IMR-90 (cell line): ENCODE data around the gene NATD1. TPM values are rescaled to one million over a fixed set of nuclear protein-coding genes. Genes with fewer than 3 reads are reported as not detected.

Source experiments
- ATAC-seq: fragments of 200-7000 bp; cut with Tn5 transposase; 2 replicates; pipeline ENCODE4 v1.9.1; 2020; ENCODE audit warnings: low read depth, mild to moderate bottlenecking, moderate library complexity
- BruUV-seq: library from RNA; stranded (reverse); fragments of 400-500 nt; replicated peaks from 2 replicates; lab custom pipeline; 2021; lab: Mats Ljungman, UMichigan
- CTCF ChIA-PET: fragments of 300-600 bp; formaldehyde crosslinking; extraction: SDS; loops from one replicate; lab custom pipeline; 2021; ENCODE audit warnings: antibody characterized with exemption; lab: Yijun Ruan, JAX
- POLR2A ChIA-PET: fragments of 300-600 bp; sonication (Branson Sonifier 250); formaldehyde crosslinking; loops from one replicate; lab custom pipeline; 2022; ENCODE audit warnings: antibody characterized with exemption; ENCODE audit not compliant: unreplicated experiment; lab: Charles Lee
- DNase-seq: peaks from one replicate; pipeline ENCODE4 v3.0.0; 2013
- H2AFZ ChIP-seq: replicated peaks from 2 replicates; pipeline ENCODE3; 2013; ENCODE audit warnings: low read length, mild to moderate bottlenecking; ENCODE audit not compliant: poor library complexity
- H2AK5ac ChIP-seq: 2 replicates; pipeline ENCODE4 v1.6.1; 2013; ENCODE audit warnings: low read depth, low read length, inconsistent platforms
- H2AK9ac ChIP-seq: replicated peaks from 2 replicates; pipeline ENCODE3; 2013; ENCODE audit warnings: mild to moderate bottlenecking, low read depth, low read length, moderate library complexity; ENCODE audit not compliant: poor library complexity
- H2BK120ac ChIP-seq: 2 replicates; pipeline ENCODE4 v1.6.1; 2013; ENCODE audit warnings: low read depth, low read length, inconsistent platforms
- H2BK15ac ChIP-seq: 3 replicates; pipeline ENCODE4 v1.6.1; 2013; ENCODE audit warnings: low read depth, low read length, inconsistent platforms
- H2BK20ac ChIP-seq: 2 replicates; pipeline ENCODE4 v1.6.1; 2013; ENCODE audit warnings: low read depth, mild to moderate bottlenecking, inconsistent platforms, low read length, moderate library complexity
- H2BK5ac ChIP-seq: 2 replicates; pipeline ENCODE4 v1.6.1; 2013; ENCODE audit warnings: mild to moderate bottlenecking, low read depth, low read length, inconsistent platforms; ENCODE audit not compliant: poor library complexity, severe bottlenecking
- H3K14ac ChIP-seq: replicated peaks from 2 replicates; pipeline ENCODE4 v1.6.1; 2013; ENCODE audit warnings: low read depth, low read length, inconsistent platforms
- H3K18ac ChIP-seq: 2 replicates; pipeline ENCODE4 v1.6.1; 2013; ENCODE audit warnings: low read depth, low read length, control low read depth
- H3K23ac ChIP-seq: 2 replicates; pipeline ENCODE4 v1.6.1; 2013; ENCODE audit warnings: low read depth, low read length, inconsistent platforms
- H3K27ac ChIP-seq: 2 replicates; pipeline ENCODE4 v1.5.1; 2013; ENCODE audit warnings: mild to moderate bottlenecking, control low read depth, low read length; ENCODE audit not compliant: insufficient read depth
- H3K27me3 ChIP-seq: 2 replicates; pipeline ENCODE4 v1.6.1; 2013; ENCODE audit warnings: low read length; ENCODE audit not compliant: control insufficient read depth, insufficient read depth
- H3K36me3 ChIP-seq: 2 replicates; pipeline ENCODE4 v1.6.1; 2013; ENCODE audit warnings: low read length, mixed read lengths; ENCODE audit not compliant: control insufficient read depth, insufficient read depth
- H3K4ac ChIP-seq: 2 replicates; pipeline ENCODE4 v1.6.1; 2013; ENCODE audit warnings: low read depth, low read length, inconsistent platforms
- H3K4me1 ChIP-seq: 2 replicates; pipeline ENCODE4 v1.6.1; 2013; ENCODE audit warnings: low read length, mixed read lengths; ENCODE audit not compliant: control insufficient read depth, insufficient read depth
- H3K4me2 ChIP-seq: 2 replicates; pipeline ENCODE4 v1.6.1; 2013; ENCODE audit warnings: low read depth, mild to moderate bottlenecking, control low read depth, low read length, moderate library complexity
- H3K4me3 ChIP-seq: 2 replicates; pipeline ENCODE4 v1.5.1; 2013; ENCODE audit warnings: low read depth, mild to moderate bottlenecking, control low read depth, low read length, moderate library complexity; ENCODE audit not compliant: insufficient read depth
- H3K56ac ChIP-seq: 2 replicates; pipeline ENCODE4 v1.6.1; 2013; ENCODE audit warnings: low read length, inconsistent platforms; ENCODE audit not compliant: insufficient read depth; ENCODE audit errors: extremely low read depth
- H3K79me1 ChIP-seq, 2 experiments: 2 replicates each; pipeline ENCODE4 v1.6.1; 2013; ENCODE audit warnings: low read length in 2 of 2, inconsistent platforms in 1 of 2, low read depth in 1 of 2
- H3K9ac ChIP-seq: 2 replicates; pipeline ENCODE4 v1.6.1; 2013; ENCODE audit warnings: low read depth, low read length, control low read depth
- H3K9me1 ChIP-seq: 2 replicates; pipeline ENCODE4 v1.6.1; 2013; ENCODE audit warnings: low read length, inconsistent platforms; ENCODE audit not compliant: insufficient read depth
- H3K9me3 ChIP-seq: 2 replicates; pipeline ENCODE4 v1.6.1; 2013; ENCODE audit warnings: low read length; ENCODE audit not compliant: control insufficient read depth, insufficient read depth
- H4K20me1 ChIP-seq: 2 replicates; pipeline ENCODE4 v1.6.1; 2013; ENCODE audit warnings: low read length, inconsistent platforms; ENCODE audit not compliant: insufficient read depth
- H4K5ac ChIP-seq: 2 replicates; pipeline ENCODE4 v1.6.1; 2013; ENCODE audit warnings: mild to moderate bottlenecking, low read depth, low read length, control low read depth
- H4K8ac ChIP-seq, 2 experiments: 2 replicates each; pipeline ENCODE4 v1.6.1; 2013; ENCODE audit warnings: low read depth in 2 of 2, low read length in 2 of 2, control low read depth in 1 of 2, inconsistent platforms in 1 of 2
- H4K91ac ChIP-seq: 2 replicates; pipeline ENCODE4 v1.6.1; 2013; ENCODE audit warnings: low read depth, low read length, inconsistent platforms; ENCODE audit not compliant: insufficient read depth
- BHLHE40 ChIP-seq: fragments of 150-350 bp; IDR thresholded peaks from 2 replicates; pipeline ENCODE4 v1.6.1; 2016; ENCODE audit warnings: mild to moderate bottlenecking, low read depth, low read length
- CEBPB ChIP-seq: IDR thresholded peaks from 2 replicates; pipeline ENCODE4 v1.6.1; 2012; ENCODE audit warnings: low read depth, low read length, improper control_type of control experiment
- CHD1 ChIP-seq: IDR thresholded peaks from 2 replicates; pipeline ENCODE4 v1.6.1; 2012; ENCODE audit warnings: low read depth, low read length, improper control_type of control experiment
- FOS ChIP-seq: fragments of 150-350 bp; IDR thresholded peaks from 2 replicates; pipeline ENCODE4 v1.6.1; 2016; ENCODE audit warnings: low read depth, low read length
- MAZ ChIP-seq: IDR thresholded peaks from 2 replicates; pipeline ENCODE4 v1.6.1; 2012; ENCODE audit warnings: low read depth, mild to moderate bottlenecking, low read length, improper control_type of control experiment, moderate library complexity, borderline replicate concordance
- MXI1 ChIP-seq: IDR thresholded peaks from 2 replicates; pipeline ENCODE4 v1.6.1; 2012; ENCODE audit warnings: low read depth, mild to moderate bottlenecking, low read length, moderate library complexity, borderline replicate concordance
- NFE2L2 ChIP-seq: fragments of 150-350 bp; IDR thresholded peaks from 2 replicates; pipeline ENCODE4 v1.6.1; 2016; ENCODE audit warnings: low read depth, mild to moderate bottlenecking, low read length
- POLR2A ChIP-seq: IDR thresholded peaks from 2 replicates; pipeline ENCODE4 v1.6.1; 2012; ENCODE audit warnings: mild to moderate bottlenecking, low read depth, low read length
- RAD21 ChIP-seq: IDR thresholded peaks from 2 replicates; pipeline ENCODE4 v1.6.1; 2012; ENCODE audit warnings: low read length, improper control_type of control experiment
- RCOR1 ChIP-seq: IDR thresholded peaks from 2 replicates; pipeline ENCODE4 v1.6.1; 2012; ENCODE audit warnings: mild to moderate bottlenecking, low read length, improper control_type of control experiment; ENCODE audit not compliant: insufficient replicate concordance
- RFX5 ChIP-seq: IDR thresholded peaks from 2 replicates; pipeline ENCODE4 v1.8.0; 2012; ENCODE audit warnings: low read depth, mild to moderate bottlenecking, low read length, moderate library complexity
- USF2 ChIP-seq: fragments of 150-350 bp; IDR thresholded peaks from 2 replicates; pipeline ENCODE4 v1.6.1; 2017; ENCODE audit warnings: mild to moderate bottlenecking, antibody characterized with exemption, low read length, low read depth
- WGBS, 2 experiments: methylation state at CpG; one replicate each; pipeline versions ENCODE4 v1.1.5 to v1.1.7; 2013; ENCODE audit warnings: missing lambda C conversion rate in 2 of 2; ENCODE audit not compliant: insufficient read length in 1 of 2; ENCODE audit errors: extremely low coverage in 2 of 2; 5-methylcytosine and 5-hydroxymethylcytosine counted together
- dilution Hi-C: fragments of 300-500 bp; cut with HindIII; formaldehyde crosslinking; loops from one replicate; pipeline ENCODE4 v1.14.3; 2018; ENCODE audit warnings: low sequenced_read_pairs; ENCODE audit not compliant: unreplicated experiment
- in situ Hi-C: fragments of 300-500 bp; cut with MboI; formaldehyde crosslinking; loops from 3 replicates; pipeline ENCODE4 v1.14.3; 2019; ENCODE audit warnings: low sequenced_read_pairs, inconsistent platforms, mixed read lengths
- intact Hi-C: fragments of 100-400 bp; cut with micrococcal nuclease; formaldehyde crosslinking; loops from 2 replicates; pipeline ENCODE4 v1.10.0; 2022
- polyA plus RNA-seq, 3 experiments: library from polyadenylated mRNA; depleted of rRNA; stranded (reverse); fragments of >200 nt; gene quantifications; 2 replicates each; pipeline ENCODE4 v1.2.3, GENCODE V29; 2012; ENCODE audit warnings: low replicate concordance in 1 of 3
- total RNA-seq: library from RNA; depleted of rRNA; stranded (reverse); fragments of >200 nt; gene quantifications from 2 replicates; pipeline ENCODE4 v1.2.3, GENCODE V29; 2012
- TF ChIP-seq, protein P1 (sequence below): conservative IDR thresholded peaks from 2 replicates; pipeline ENCODE4 v1.5.1; 2012; ENCODE audit warnings: mild to moderate bottlenecking, low read depth, low read length, improper control_type of control experiment

Gene NATD1
- total and polyA plus RNA-seq, 2 of the 4 experiments (the other 2 are of a cell fraction), result 0.90 to 4.3 TPM

GRCh38 chr17:21287703-21288449, 34.7 kb upstream of the NATD1 start:
- in situ Hi-C loops (no loop called here), intact Hi-C loops (no loop called here), dilution Hi-C loops (no loop called here)
- peak overlapping the region; percentile 85 for H3K14ac ChIP-seq
- ATAC-seq (peak; percentile 16), DNase-seq (peak; percentile 97)
- TF ChIP-seq NFE2L2 (peak; percentile 75), RFX5 (no peak), BHLHE40 (peak; percentile 93), RCOR1 (peak; percentile 56), MXI1 (no peak), POLR2A (peak; percentile 93), RAD21 (0 out of 2 replicates have a peak, but pooled peaks have one; percentile 5), FOS (peak; percentile 99), MAZ (peak; percentile 76), CEBPB (0 out of 2 replicates have a peak, but pooled peaks have one; percentile 29), USF2 (no peak), CHD1 (peak; percentile 91; the same call in 1 of the 2 replicates)
- TF ChIP-seq, protein P1, sequence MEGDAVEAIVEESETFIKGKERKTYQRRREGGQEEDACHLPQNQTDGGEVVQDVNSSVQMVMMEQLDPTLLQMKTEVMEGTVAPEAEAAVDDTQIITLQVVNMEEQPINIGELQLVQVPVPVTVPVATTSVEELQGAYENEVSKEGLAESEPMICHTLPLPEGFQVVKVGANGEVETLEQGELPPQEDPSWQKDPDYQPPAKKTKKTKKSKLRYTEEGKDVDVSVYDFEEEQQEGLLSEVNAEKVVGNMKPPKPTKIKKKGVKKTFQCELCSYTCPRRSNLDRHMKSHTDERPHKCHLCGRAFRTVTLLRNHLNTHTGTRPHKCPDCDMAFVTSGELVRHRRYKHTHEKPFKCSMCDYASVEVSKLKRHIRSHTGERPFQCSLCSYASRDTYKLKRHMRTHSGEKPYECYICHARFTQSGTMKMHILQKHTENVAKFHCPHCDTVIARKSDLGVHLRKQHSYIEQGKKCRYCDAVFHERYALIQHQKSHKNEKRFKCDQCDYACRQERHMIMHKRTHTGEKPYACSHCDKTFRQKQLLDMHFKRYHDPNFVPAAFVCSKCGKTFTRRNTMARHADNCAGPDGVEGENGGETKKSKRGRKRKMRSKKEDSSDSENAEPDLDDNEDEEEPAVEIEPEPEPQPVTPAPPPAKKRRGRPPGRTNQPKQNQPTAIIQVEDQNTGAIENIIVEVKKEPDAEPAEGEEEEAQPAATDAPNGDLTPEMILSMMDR, result no peak
- WGBS, 2 experiments, result 10% methylated on average over 8 of the region's 18 CpGs; no CpG with 5 or more reads in 1 of the 2 experiments
- peak overlapping the region; percentile 82 for H3K4me2 ChIP-seq
- H3K9me1 ChIP-seq, result peaks cover 23% of the 10 kb centered on the region
- no peaks in the 10 kb centered on the region for H3K9me3 ChIP-seq
- peak overlapping the region; percentile 64 for H2AFZ ChIP-seq
- H3K9ac ChIP-seq, result peak overlapping the region; percentile 71
- H4K20me1 ChIP-seq, result peaks cover 78% of the 10 kb centered on the region
- H3K4me3 ChIP-seq, result peak overlapping the region; percentile 8; the same call in 1 of the 2 replicates
- no TSS peak for BruUV-seq
- ChIA-PET POLR2A (no interaction called here), CTCF (no interaction called here)
- peaks cover 6% of the 10 kb centered on the region for H3K36me3 ChIP-seq
- H3K56ac ChIP-seq, result peak overlapping the region; percentile 2; the same call in 1 of the 2 replicates
- H2BK15ac ChIP-seq, result peak overlapping the region; percentile 81; the same call in 2 of the 3 replicates
- H3K4me1 ChIP-seq, result peaks cover 42% of the 10 kb centered on the region
- peak overlapping the region; percentile 94 for H2AK9ac ChIP-seq
- H3K4ac ChIP-seq, result peak overlapping the region; percentile 90
- H2BK120ac ChIP-seq, result peak overlapping the region; percentile 86
- H3K27ac ChIP-seq, result peak overlapping the region; percentile 90
- H3K18ac ChIP-seq, result peak overlapping the region; percentile 64
- H2BK20ac ChIP-seq, result peak overlapping the region; percentile 78
- peak overlapping the region; percentile 92 for H3K23ac ChIP-seq
- peak overlapping the region; percentile 92 for H4K91ac ChIP-seq
- H4K5ac ChIP-seq, result peak overlapping the region; percentile 78
- no peaks in the 10 kb centered on the region for H3K27me3 ChIP-seq
- peaks cover 3 to 52% of the 10 kb centered on the region in 2 experiments; a peak in 3 of 4 replicates for H3K79me1 ChIP-seq
- H2BK5ac ChIP-seq, result peak overlapping the region; percentile 94
- peak overlapping the region; percentile 95 for H2AK5ac ChIP-seq
- H4K8ac ChIP-seq, result peak overlapping the region; percentile 53 to 85
